GM12878 (cell line): Measurements from ENCODE around the gene INTS6L. TPM values are rescaled to one million over a fixed set of nuclear protein-coding genes. Genes with fewer than 3 reads are reported as not detected.

ENCODE experiments used
- ATAC-seq: fragments of 200-7000 bp; cut with Tn5 transposase; 3 replicates; pipeline ENCODE4 v1.9.1; 2020; ENCODE audit warnings: mild to moderate bottlenecking, moderate library complexity
- Bru-seq: library from RNA; stranded (reverse); fragments of 400-500 nt; gene quantifications from one replicate; lab custom pipeline; 2021; lab: Mats Ljungman, UMichigan
- BruChase-seq, 2 experiments: library from RNA; stranded (reverse); fragments of 400-500 nt; gene quantifications; one replicate each; lab custom pipeline; 2021; lab: Mats Ljungman, UMichigan
- BruUV-seq: library from RNA; stranded (reverse); fragments of 400-500 nt; replicated peaks from 2 replicates; lab custom pipeline; 2021; lab: Mats Ljungman, UMichigan
- CTCF ChIA-PET: fragments of 300-600 bp; sonication (Branson Sonifier 250); formaldehyde crosslinking; extraction: SDS; loops from one replicate; lab custom pipeline; 2021; ENCODE audit warnings: inconsistent platforms; lab: Yijun Ruan, JAX
- POLR2A ChIA-PET: fragments of 350-600 bp; formaldehyde crosslinking; extraction: SDS; loops from one replicate; lab custom pipeline; 2021; ENCODE audit warnings: inconsistent platforms; lab: Charles Lee
- RAD21 ChIA-PET: fragments of 300-600 bp; sonication (Branson Sonifier 250); formaldehyde crosslinking; loops from one replicate; lab custom pipeline; 2023; ENCODE audit warnings: antibody characterized with exemption; ENCODE audit not compliant: unreplicated experiment; lab: Charles Lee
- SMC1A ChIA-PET: fragments of 300-600 bp; sonication (Branson Sonifier 250); formaldehyde crosslinking; loops from one replicate; lab custom pipeline; 2023; ENCODE audit not compliant: unreplicated experiment, uncharacterized antibody; lab: Charles Lee
- DNase-seq: peaks from one replicate; pipeline ENCODE4 v3.0.0-alpha.2; 2011; ENCODE audit warnings: low read depth, low spot score
- FAIRE-seq: peaks from 3 replicates; lab custom pipeline; 2011; peaks lifted over from hg19 to GRCh38; lab: Jason Lieb, UNC
- H2AFZ ChIP-seq: 2 replicates; pipeline ENCODE4 v1.6.0; 2011; ENCODE audit warnings: low read depth, low read length, control low read depth; ENCODE audit not compliant: control insufficient read depth
- H3K27ac ChIP-seq: 2 replicates; pipeline ENCODE4 v1.5.1; 2011; ENCODE audit warnings: control low read depth; ENCODE audit not compliant: control insufficient read depth, insufficient read depth
- H3K27me3 ChIP-seq, 2 experiments: replicated peaks in 1 of 2; 2 replicates each; pipeline versions ENCODE4 v1.6.0 to v1.6.1; 2011; ENCODE audit warnings: low read length in 1 of 2; ENCODE audit not compliant: control insufficient read depth in 2 of 2, insufficient read depth in 2 of 2
- H3K36me3 ChIP-seq, 2 experiments: 2 replicates each; pipeline ENCODE4 v1.5.1; 2011; ENCODE audit warnings: low read length in 1 of 2; ENCODE audit not compliant: control insufficient read depth in 2 of 2, insufficient read depth in 2 of 2
- H3K4me1 ChIP-seq: 2 replicates; pipeline ENCODE4 v1.6.1; 2011; ENCODE audit warnings: mild to moderate bottlenecking, low read length, moderate library complexity, mixed read lengths; ENCODE audit not compliant: control insufficient read depth, insufficient read depth
- H3K4me2 ChIP-seq: 2 replicates; pipeline ENCODE4 v1.6.0; 2011; ENCODE audit warnings: control low read depth; ENCODE audit not compliant: control insufficient read depth, insufficient read depth
- H3K4me3 ChIP-seq: fragments of 200-600 bp; sonication (generic); 2 replicates; pipeline ENCODE4 v1.5.1; 2016
- H3K79me2 ChIP-seq: 2 replicates; pipeline ENCODE4 v1.6.0; 2011; ENCODE audit warnings: low read length; ENCODE audit not compliant: control insufficient read depth, insufficient read depth
- H3K9ac ChIP-seq: 2 replicates; pipeline ENCODE4 v1.8.0; 2011; ENCODE audit warnings: low read length, control low read depth, mixed read lengths; ENCODE audit not compliant: control insufficient read depth, insufficient read depth
- H3K9me3 ChIP-seq: replicated peaks from 3 replicates; pipeline ENCODE4 v1.5.1; 2011; ENCODE audit warnings: mild to moderate bottlenecking, low read length; ENCODE audit not compliant: control insufficient read depth, insufficient read depth
- H4K20me1 ChIP-seq: 2 replicates; pipeline ENCODE4 v1.6.0; 2011; ENCODE audit not compliant: control insufficient read depth, insufficient read depth
- ASH2L ChIP-seq: fragments of 300-600, 200-600 bp; sonication (generic); IDR thresholded peaks from 2 replicates; pipeline ENCODE4 v1.6.1; 2017; ENCODE audit warnings: low read depth, mild to moderate bottlenecking, borderline replicate concordance
- CEBPZ ChIP-seq: fragments of 150-350 bp; IDR thresholded peaks from 2 replicates; pipeline ENCODE4 v1.6.1; 2016; ENCODE audit warnings: low read depth, low read length
- ESRRA ChIP-seq: IDR thresholded peaks from 2 replicates; pipeline ENCODE4 v1.6.1; 2012; ENCODE audit warnings: mild to moderate bottlenecking, low read length, improper control_type of control experiment
- FOS ChIP-seq: IDR thresholded peaks from 3 replicates; pipeline ENCODE4 v1.6.1; 2011; ENCODE audit warnings: borderline replicate concordance; ENCODE audit not compliant: insufficient read length; ENCODE audit errors: extremely low read depth
- NKRF ChIP-seq: fragments of 450-650 bp; conservative IDR thresholded peaks from 2 replicates; pipeline ENCODE4 v1.6.1; 2017; ENCODE audit warnings: mild to moderate bottlenecking, moderate library complexity
- SMAD5 ChIP-seq: IDR thresholded peaks from 2 replicates; pipeline ENCODE4 v1.6.1; 2016; ENCODE audit warnings: antibody characterized with exemption, low read depth
- TARDBP ChIP-seq: IDR thresholded peaks from 2 replicates; pipeline ENCODE4 v1.6.1; 2016; ENCODE audit warnings: borderline replicate concordance
- ZBTB4 ChIP-seq: fragments of 450-650 bp; formaldehyde crosslinking; IDR thresholded peaks from 2 replicates; pipeline ENCODE4 v1.4.0; 2022; ENCODE audit warnings: mild to moderate bottlenecking, moderate library complexity
- WGBS: methylation state at CpG from one replicate; pipeline ENCODE4 v1.1.6; 2016; ENCODE audit warnings: low lambda C conversion rate; ENCODE audit not compliant: insufficient replicate concordance, insufficient coverage; ENCODE audit errors: missing lambda C conversion rate; 5-methylcytosine and 5-hydroxymethylcytosine counted together
- in situ Hi-C: fragments of 300-500 bp; cut with MboI; formaldehyde crosslinking; loops from 9 replicates; pipeline ENCODE4 v1.14.3; 2018; ENCODE audit warnings: mixed read lengths
- intact Hi-C: fragments of 100-400 bp; cut with micrococcal nuclease; formaldehyde crosslinking; loops from one replicate; pipeline ENCODE4 v1.14.2; 2022; ENCODE audit not compliant: unreplicated experiment
- long read RNA-seq, 2 experiments: library from polyadenylated mRNA; unstranded; transcript quantifications; one replicate each; pipeline ENCODE4 v2.0.0, GENCODE V29; 2019 to 2020
- polyA minus RNA-seq, 3 experiments: library from RNA; depleted of rRNA, polyadenylated mRNA; stranded (reverse); fragments of >200 nt; gene quantifications; 2 replicates each; pipeline ENCODE4 v1.2.3, GENCODE V29; 2011
- polyA plus RNA-seq, 11 experiments: library from polyadenylated mRNA; depleted of rRNA in 4 of 11; unstranded in 6 of 11; stranded (reverse) in 5 of 11; fragments of >200 nt; fragmentation: Nextera tagmentation in 4 of 11; fragmentation: Illumina TruSeq in 1 of 11; extraction: Ambion mirVana in 4 of 11; extraction: Trizol in 1 of 11; gene quantifications; 1 replicate in 1 of 11; 2 replicates in 10 of 11; pipeline versions ENCODE4 v1.2.1 to v1.2.3, GENCODE V29; 2011 to 2016; ENCODE audit warnings: inconsistent platforms in 2 of 11, missing spikeins in 2 of 11, low read depth in 1 of 11
- total RNA-seq, 4 experiments: library from RNA; depleted of rRNA in 3 of 4; stranded (reverse); fragments of >200 nt in 3 of 4; fragmentation: Illumina TruSeq in 1 of 4; extraction: Trizol in 1 of 4; gene quantifications; 2 replicates each; pipeline versions ENCODE4 v1.2.1 to v1.2.3, GENCODE V29; 2013 to 2021

The INTS6L gene
- total RNA-seq (2013; cell fraction: nucleolus; rRNA removed) = 101 and 106 TPM in 2 replicates
- total RNA-seq (2014; rRNA removed) = 14.1 and 16.1 TPM in 2 replicates
- 18.7 and 20.8 TPM in 2 replicates for total RNA-seq (2014; rRNA removed; fragmentation: Illumina TruSeq; extraction: Trizol)
- total RNA-seq (2021) = 14.2 and 16.6 TPM in 2 replicates
- 14.5 TPM for polyA plus RNA-seq (2011; ENCODE audit: low read depth)
- 84.9 and 137 TPM in 2 replicates for polyA plus RNA-seq (2011; rRNA removed)
- polyA plus RNA-seq (2011; cell fraction: cytosol; rRNA removed) = 28.7 and 29.9 TPM in 2 replicates
- polyA plus RNA-seq (2011; cell fraction: nucleus; rRNA removed) = 218 and 262 TPM in 2 replicates
- polyA plus RNA-seq (2012) = 16.1 and 17.6 TPM in 2 replicates
- polyA plus RNA-seq (2014; fragmentation: Illumina TruSeq; extraction: Trizol) = 25.1 and 34.2 TPM in 2 replicates
- 10 to 100 TPM in 1 of 2 experiments, 1 to 10 TPM in 1; 4.9 to 10.5 TPM for polyA plus RNA-seq (2014; fragmentation: Nextera tagmentation; extraction: Ambion mirVana)
- polyA plus RNA-seq (2014; rRNA removed) = 20.8 and 20.9 TPM in 2 replicates
- 1 to 10 TPM; 7.5 to 9.2 TPM for polyA plus RNA-seq (2016; fragmentation: Nextera tagmentation; extraction: Ambion mirVana)
- polyA minus RNA-seq (2011; rRNA and poly(A)+ RNA removed) = 41.2 and 41.6 TPM in 2 replicates
- polyA minus RNA-seq (2011; cell fraction: cytosol; rRNA and poly(A)+ RNA removed) = 12.0 and 16.8 TPM in 2 replicates
- polyA minus RNA-seq (2011; cell fraction: nucleus; rRNA and poly(A)+ RNA removed) = 61.1 and 73.0 TPM in 2 replicates
- Bru-seq, nascent RNA = percentile 79 among the genes with signal in this experiment
- percentile 87 among the genes with signal in this experiment for BruChase-seq, experiment 1, labeled RNA remaining after a 6-hour chase
- percentile 93 among the genes with signal in this experiment for BruChase-seq, experiment 2, labeled RNA remaining after a 2-hour chase
- long read RNA-seq, experiment 1, partial matches to known transcripts = 0 of 13 reads
- long read RNA-seq, experiment 1, other reads (novel, unspliced or antisense) = 9 of 13 reads
- long read RNA-seq, experiment 2, partial matches to known transcripts = 34 of 49 reads
- long read RNA-seq, experiment 2, other reads (novel, unspliced or antisense) = 15 of 49 reads

GRCh38 chrX:135520553-135521404 lies at the start of gene INTS6L:
Gene INTS6L, plus strand, starts transcription at chrX:135520660. Its CDS starts 333 bp downstream, at chrX:135520993.
- BruUV-seq = TSS peak; percentile 36
- in situ Hi-C loops = no loop called here
- Histone ChIP-seq H3K9me3 (no peaks in the 10 kb centered on the region), H3K4me1 (no peaks in the 10 kb centered on the region), H3K79me2 (peaks cover 11% of the 10 kb centered on the region), H3K4me2 (peak within 1 kb of the TSS; percentile 53; the same call in 1 of the 2 replicates), H3K27me3 (no peaks in the 10 kb centered on the region), H2AFZ (peak within 1 kb of the TSS; percentile 72), H3K27ac (peak within 1 kb of the TSS; percentile 74), H4K20me1 (no peaks in the 10 kb centered on the region), H3K9ac (peak within 1 kb of the TSS; percentile 78), H3K4me3 (peak within 1 kb of the TSS; percentile 73), H3K36me3 (no peaks in the 10 kb centered on the region)
- 34% methylated on average over 42 of the region's 50 CpGs for WGBS
- ATAC-seq (peak; percentile 89), DNase-seq (peak; percentile 82), FAIRE-seq (no peak)
- ChIA-PET SMC1A (interaction anchor here (1.0 kb wide), 1 partner anchor 11 kb away, joined by 4 read pairs; no protein-coding TSS in a partner anchor), CTCF (interaction anchor here (1.2 to 2.7 kb wide), 2 partner anchors 11 to 30 kb away, joined by 3 to 11 read pairs; no protein-coding TSS in a partner anchor), RAD21 (interaction anchor here (0.7 to 0.9 kb wide), 3 partner anchors 31 to 453 kb away, joined by 3 to 4 read pairs (median 3); partner anchors contain the start of gene MMGT1), POLR2A (interaction anchor here (0.7 to 2.4 kb wide), 3 partner anchors 15 to 1151 kb away, joined by 3 to 15 read pairs (median 3); no protein-coding TSS in a partner anchor)
- intact Hi-C loops = loop anchor here (2.0 kb wide), 1 partner anchor 32 kb away; no protein-coding TSS in a partner anchor
- TF ChIP-seq ZBTB4 (CRISPR knock-in tag) = no peak
- TF ChIP-seq CEBPZ = no peak
- peak; percentile 92; the same call in 1 of the 2 replicates for TF ChIP-seq SMAD5
- TF ChIP-seq ASH2L = no peak
- no peak for TF ChIP-seq TARDBP
- no peak for TF ChIP-seq FOS
- no peak for TF ChIP-seq ESRRA
- no peak for TF ChIP-seq NKRF
